Ishikawa (cell line): ENCODE measurements around the gene KDM4B.

ENCODE experiments used
- RAD21 ChIP-seq: IDR thresholded peaks from 2 replicates; pipeline ENCODE4 v1.6.1; 2012; ENCODE audit warnings: low read depth
- TEAD4 ChIP-seq: IDR thresholded peaks from 2 replicates; pipeline ENCODE4 v1.6.1; 2012

GRCh38 chr19:5183616-5184015 is 214.7 kb downstream of the KDM4B start:
- no peak for TF ChIP-seq TEAD4
- TF ChIP-seq RAD21, result no peak
